NOMO-1 (cell line): ENCODE data around the gene ANXA7.

ENCODE experiments used
- DNase-seq, 2 experiments: peaks; one replicate each; lab custom pipeline; 2025; ENCODE audit not compliant: unreplicated experiment in 2 of 2; lab: John Stamatoyannopoulos, UW

The ANXA7 gene

GRCh38 chr10:73413528-73414229 lies at the start of gene ANXA7:
TSS of gene ANXA7 (minus strand) at chr10:73414058. CDS start at chr10:73400856, 13,202 bp downstream.
- peak; percentile 85 to 86 for DNase-seq

GRCh38 chr10:73460897-73461296 lies 47.0 kb upstream of the ANXA7 start:
- no peak for DNase-seq

- DNase-seq, result no peak
These were observed 45.9 kb upstream of the ANXA7 start for GRCh38 chr10:73459683-73460314.

GRCh38 chr10:73456187-73456890 lies 42.5 kb upstream of the ANXA7 start:
- DNase-seq, result no peak

GRCh38 chr10:73449113-73449512 lies 35.3 kb upstream of the ANXA7 start:
- DNase-seq, result no peak

- no peak for DNase-seq
These were observed 34.5 kb upstream of the ANXA7 start for GRCh38 chr10:73448384-73448783.

GRCh38 chr10:73446926-73447325 lies 33.1 kb upstream of the ANXA7 start:
- DNase-seq, result no peak

- DNase-seq, result no peak
These were observed 30.6 kb upstream of the ANXA7 start for GRCh38 chr10:73444457-73444856.

- DNase-seq, result no peak
These were observed 25.9 kb upstream of the ANXA7 start for GRCh38 chr10:73439605-73440312.

GRCh38 chr10:73439055-73439454 lies 25.2 kb upstream of the ANXA7 start:
- DNase-seq, result no peak

- no peak for DNase-seq
These were observed 19.6 kb upstream of the ANXA7 start, which contains the start of gene MSS51 for GRCh38 chr10:73433538-73433867. TSS of gene MSS51 (minus strand) at chr10:73433561. CDS start at chr10:73428284, 5,277 bp downstream.

GRCh38 chr10:73432646-73433537 lies 19.0 kb upstream of the ANXA7 start:
- DNase-seq, result no peak

GRCh38 chr10:73426318-73426717 lies 12.5 kb upstream of the ANXA7 start:
- DNase-seq, result no peak

- DNase-seq, result no peak
These were observed 10.6 kb upstream of the ANXA7 start for GRCh38 chr10:73424478-73424877.

- no peak for DNase-seq
These were observed 9.5 kb upstream of the ANXA7 start for GRCh38 chr10:73423309-73423708.

GRCh38 chr10:73416571-73416970 lies 2.7 kb upstream of the ANXA7 start:
- DNase-seq, result no peak

GRCh38 chr10:73414230-73414945 lies 530 bp upstream of the ANXA7 start:
- no peak for DNase-seq

GRCh38 chr10:73413108-73413527 lies 740 bp downstream of the ANXA7 start:
- peak; percentile 52 to 76 for DNase-seq

- DNase-seq, result no peak
These were observed 3.0 kb downstream of the ANXA7 start for GRCh38 chr10:73410897-73411296.
